ENCODE results near the gene RUNDC1. TPM values are rescaled to one million over a fixed set of nuclear protein-coding genes. Genes with fewer than 3 reads are reported as not detected.

The RUNDC1 gene
- total RNA-seq, 4 donors from 2014 or later: 10.8 to 18.3 (median 13.1) TPM

- Histone ChIP-seq H3K27ac (peak overlapping the region in 1 of 2 donors; percentile 13), H3K4me1 (no peaks in the 10 kb centered on the region), H3K27me3 (no peaks in the 10 kb centered on the region), H3K36me3 (no peaks in the 10 kb centered on the region), H3K9me3 (no peaks in the 10 kb centered on the region), H3K4me3 (no peak overlapping the region)
- DNase-seq: no peak
- intact Hi-C loops (cut with DNase I; ENCODE audit: low total_unique reads): no loop called here
- TF ChIP-seq POLR2A (IDR thresholded peaks at IDR 0.05) (no peak), CTCF (IDR thresholded peaks at IDR 0.05) (no peak)
Observed at GRCh38 chr17:43011728-43012472, 31.5 kb downstream of the RUNDC1 start.

- Histone ChIP-seq H3K4me3 (no peak overlapping the region), H3K9me3 (no peaks in the 10 kb centered on the region), H3K4me1 (no peaks in the 10 kb centered on the region), H3K36me3 (no peaks in the 10 kb centered on the region), H3K27ac (no peak overlapping the region), H3K27me3 (no peaks in the 10 kb centered on the region)
- DNase-seq: no peak
- TF ChIP-seq CTCF (IDR thresholded peaks at IDR 0.05) (no peak), POLR2A (IDR thresholded peaks at IDR 0.05) (no peak)
- intact Hi-C loops (cut with DNase I; ENCODE audit: low total_unique reads): no loop called here
Observed at GRCh38 chr17:43013296-43013695, 32.9 kb downstream of the RUNDC1 start.

- DNase-seq: no peak
- no peaks in the 10 kb centered on the region for H3K36me3 ChIP-seq
- H3K4me1 ChIP-seq: no peaks in the 10 kb centered on the region
- peak overlapping the region; percentile 54 to 62 for H3K27ac ChIP-seq
- no peaks in the 10 kb centered on the region for H3K9me3 ChIP-seq
- intact Hi-C loops (cut with DNase I; ENCODE audit: low total_unique reads): no loop called here
- TF ChIP-seq POLR2A (IDR thresholded peaks at IDR 0.05) (no peak), CTCF (IDR thresholded peaks at IDR 0.05) (no peak)
- H3K4me3 ChIP-seq: no peak overlapping the region
- H3K27me3 ChIP-seq: no peaks in the 10 kb centered on the region
Observed at GRCh38 chr17:43014020-43014648, 33.8 kb downstream of the RUNDC1 start.

GRCh38 chr17:43014649-43015542, 34.5 kb downstream of the RUNDC1 start:
- DNase-seq: no peak
- H3K4me3 ChIP-seq: no peak overlapping the region
- H3K27ac ChIP-seq: peak overlapping the region; percentile 54 to 62
- H3K27me3 ChIP-seq: no peaks in the 10 kb centered on the region
- H3K36me3 ChIP-seq: no peaks in the 10 kb centered on the region
- TF ChIP-seq CTCF (IDR thresholded peaks at IDR 0.05): no peak
- no peak for TF ChIP-seq POLR2A (IDR thresholded peaks at IDR 0.05)
- no peaks in the 10 kb centered on the region for H3K9me3 ChIP-seq
- H3K4me1 ChIP-seq: peaks cover 0 to 6% of the 10 kb centered on the region in 2 donors
- intact Hi-C loops (cut with DNase I; ENCODE audit: low total_unique reads): no loop called here

Measured in uterus (tissue), 4 donors.